ENCODE measurements around the gene CDH12. TPM values are rescaled to one million over a fixed set of nuclear protein-coding genes. Genes with fewer than 3 reads are reported as not detected.

CDH12 gene
- polyA plus RNA-seq, 2 of the 4 experiments (the other 2 are of a cell fraction) = 0.04 TPM; not detected in 1

DNA sequence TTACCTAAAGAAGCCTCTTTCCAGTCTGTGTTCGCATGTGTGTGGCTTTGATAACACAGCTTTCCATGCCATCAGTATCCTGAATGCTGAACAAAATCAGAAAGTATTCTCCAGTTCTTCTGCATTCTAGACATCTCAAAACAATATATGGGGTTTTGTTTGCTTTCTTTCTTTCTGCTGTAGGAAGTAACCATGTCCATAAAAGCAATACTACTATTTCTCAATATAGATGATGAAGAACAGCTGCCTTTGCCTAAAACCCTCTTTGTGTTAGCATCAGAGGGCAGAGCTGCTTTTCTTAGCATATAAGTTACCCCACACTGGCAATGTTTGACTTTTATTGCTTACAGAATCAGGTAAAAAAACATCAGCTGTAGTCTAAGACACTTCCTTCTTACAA, 963.6 kb downstream of the CDH12 start:
- H3K4me1 ChIP-seq = no peaks in the 10 kb centered on the region
- DNase-seq (ENCODE audit: low read depth in 1 of 2, low spot score in 1 of 2) (no peak), FAIRE-seq (no peak), ATAC-seq (no peak)
- no peak overlapping the region for H3K27ac ChIP-seq
- no peak for TF ChIP-seq FOSB (CRISPR knock-in tag; IDR thresholded peaks at IDR 0.05)
- no peak for TF ChIP-seq ZNF302 (CRISPR knock-in tag; IDR thresholded peaks at IDR 0.05)
- TF ChIP-seq, protein P1, sequence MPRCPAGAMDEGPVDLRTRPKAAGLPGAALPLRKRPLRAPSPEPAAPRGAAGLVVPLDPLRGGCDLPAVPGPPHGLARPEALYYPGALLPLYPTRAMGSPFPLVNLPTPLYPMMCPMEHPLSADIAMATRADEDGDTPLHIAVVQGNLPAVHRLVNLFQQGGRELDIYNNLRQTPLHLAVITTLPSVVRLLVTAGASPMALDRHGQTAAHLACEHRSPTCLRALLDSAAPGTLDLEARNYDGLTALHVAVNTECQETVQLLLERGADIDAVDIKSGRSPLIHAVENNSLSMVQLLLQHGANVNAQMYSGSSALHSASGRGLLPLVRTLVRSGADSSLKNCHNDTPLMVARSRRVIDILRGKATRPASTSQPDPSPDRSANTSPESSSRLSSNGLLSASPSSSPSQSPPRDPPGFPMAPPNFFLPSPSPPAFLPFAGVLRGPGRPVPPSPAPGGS (IDR thresholded peaks at IDR 0.05) = no peak
- TF ChIP-seq GATA3 (IDR thresholded peaks at IDR 0.05; ENCODE audit: borderline replicate concordance) = no peak
- no peak for TF ChIP-seq HEYL (CRISPR knock-in tag; IDR thresholded peaks at IDR 0.05)
- no peak for TF ChIP-seq ELK1 (IDR thresholded peaks at IDR 0.05; ENCODE audit: low read depth, low read length)
- TF ChIP-seq KDM1A (IDR thresholded peaks at IDR 0.05; ENCODE audit: low read depth) = no peak
- no peak for TF ChIP-seq NFE2L2 (conservative IDR thresholded peaks at IDR 0.05; ENCODE audit: low read length)
- no peak for TF ChIP-seq REST (IDR thresholded peaks at IDR 0.05)
- no peak for TF ChIP-seq JUN (IDR thresholded peaks at IDR 0.05)
- no peak for TF ChIP-seq ZFP36 (IDR thresholded peaks at IDR 0.05; ENCODE audit: borderline replicate concordance, partially characterized antibody)
- no peak for TF ChIP-seq RNF2 (IDR thresholded peaks at IDR 0.05; ENCODE audit: borderline replicate concordance, low read depth)
- TF ChIP-seq, protein P2, sequence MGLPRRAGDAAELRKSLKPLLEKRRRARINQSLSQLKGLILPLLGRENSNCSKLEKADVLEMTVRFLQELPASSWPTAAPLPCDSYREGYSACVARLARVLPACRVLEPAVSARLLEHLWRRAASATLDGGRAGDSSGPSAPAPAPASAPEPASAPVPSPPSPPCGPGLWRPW (IDR thresholded peaks at IDR 0.05) = no peak
- no peak for TF ChIP-seq HOXB5 (CRISPR knock-in tag; IDR thresholded peaks at IDR 0.05)
- no peak for TF ChIP-seq BHLHE40 (IDR thresholded peaks at IDR 0.05; ENCODE audit: low read depth, low read length)
- CTCF ChIA-PET = no interaction called here
- WGBS (ENCODE audit: missing lambda C conversion rate) = 14% methylated on average over 1 of the region's 1 CpG
- POLR2A ChIA-PET = no interaction called here
- no peaks in the 10 kb centered on the region for H3K9me3 ChIP-seq
- H3K4me2 ChIP-seq = no peak overlapping the region
- H3K4me3 ChIP-seq = no peak overlapping the region

DNA sequence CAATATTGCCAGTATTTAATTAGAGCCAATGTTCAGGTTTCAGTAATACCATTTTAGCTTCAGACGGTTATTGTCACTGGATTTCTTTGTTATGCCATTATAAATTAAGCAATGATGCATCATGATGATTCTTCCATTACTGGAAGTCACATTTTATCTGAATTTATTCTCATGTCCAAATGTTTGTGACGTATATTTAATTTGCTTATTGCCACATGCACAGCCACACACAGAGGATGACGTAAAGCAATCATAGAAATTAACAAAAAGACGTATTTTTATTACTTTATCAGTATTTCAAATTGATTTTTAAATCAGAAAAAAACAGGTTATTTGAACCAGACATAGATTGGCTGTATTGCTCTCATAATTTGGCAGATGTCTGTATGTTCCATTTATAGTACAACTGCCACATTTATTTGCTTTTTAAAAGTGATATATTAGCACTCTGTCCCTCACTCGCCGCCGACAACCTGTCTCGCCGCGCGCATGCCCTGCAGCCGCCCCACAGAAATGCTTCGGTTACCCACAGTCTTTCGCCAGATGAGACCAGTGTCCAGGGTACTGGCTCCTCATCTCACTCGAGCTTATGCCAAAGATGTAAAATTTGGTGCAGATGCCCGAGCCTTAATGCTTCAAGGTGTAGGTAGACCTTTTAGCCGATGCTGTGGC, 970.9 kb downstream of the CDH12 start:
- Histone ChIP-seq H3K9me3 (no peaks in the 10 kb centered on the region), H3K4me3 (no peak overlapping the region), H3K27ac (no peak overlapping the region), H3K4me1 (no peaks in the 10 kb centered on the region), H3K4me2 (no peak overlapping the region)
- TF ChIP-seq POLR2AphosphoS2 (conservative IDR thresholded peaks at IDR 0.05; ENCODE audit: low read length) = no peak
- no peak for TF ChIP-seq ZFP36 (IDR thresholded peaks at IDR 0.05; ENCODE audit: borderline replicate concordance, partially characterized antibody)
- TF ChIP-seq SREBF2 (IDR thresholded peaks at IDR 0.05) = no peak
- TF ChIP-seq HOXB5 (CRISPR knock-in tag; IDR thresholded peaks at IDR 0.05) = no peak
- no peak for TF ChIP-seq MAFK (IDR thresholded peaks at IDR 0.05; ENCODE audit: partially characterized antibody)
- TF ChIP-seq KDM1A (IDR thresholded peaks at IDR 0.05; ENCODE audit: low read depth) = no peak
- no peak for TF ChIP-seq FOXS1 (CRISPR knock-in tag; IDR thresholded peaks at IDR 0.05)
- no peak for TF ChIP-seq GATA3 (IDR thresholded peaks at IDR 0.05; ENCODE audit: borderline replicate concordance)
- TF ChIP-seq BHLHE40 (IDR thresholded peaks at IDR 0.05; ENCODE audit: low read depth, low read length) = no peak
- TF ChIP-seq ZNF302 (CRISPR knock-in tag; IDR thresholded peaks at IDR 0.05) = no peak
- TF ChIP-seq, protein P3, sequence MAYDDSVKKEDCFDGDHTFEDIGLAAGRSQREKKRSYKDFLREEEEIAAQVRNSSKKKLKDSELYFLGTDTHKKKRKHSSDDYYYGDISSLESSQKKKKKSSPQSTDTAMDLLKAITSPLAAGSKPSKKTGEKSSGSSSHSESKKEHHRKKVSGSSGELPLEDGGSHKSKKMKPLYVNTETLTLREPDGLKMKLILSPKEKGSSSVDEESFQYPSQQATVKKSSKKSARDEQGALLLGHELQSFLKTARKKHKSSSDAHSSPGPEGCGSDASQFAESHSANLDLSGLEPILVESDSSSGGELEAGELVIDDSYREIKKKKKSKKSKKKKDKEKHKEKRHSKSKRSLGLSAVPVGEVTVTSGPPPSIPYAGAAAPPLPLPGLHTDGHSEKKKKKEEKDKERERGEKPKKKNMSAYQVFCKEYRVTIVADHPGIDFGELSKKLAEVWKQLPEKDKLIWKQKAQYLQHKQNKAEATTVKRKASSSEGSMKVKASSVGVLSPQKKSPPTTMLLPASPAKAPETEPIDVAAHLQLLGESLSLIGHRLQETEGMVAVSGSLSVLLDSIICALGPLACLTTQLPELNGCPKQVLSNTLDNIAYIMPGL (CRISPR knock-in tag; IDR thresholded peaks at IDR 0.05; ENCODE audit: borderline replicate concordance) = no peak
- FAIRE-seq (no peak), ATAC-seq (no peak), DNase-seq (ENCODE audit: low read depth in 1 of 2, low spot score in 1 of 2) (no peak)
- ChIA-PET POLR2A (no interaction called here), CTCF (no interaction called here)
- 49% methylated on average over 15 of the region's 17 CpGs for WGBS (ENCODE audit: missing lambda C conversion rate)
